Measurements from ENCODE around the gene TMEM184B.

The TMEM184B gene

DNA sequence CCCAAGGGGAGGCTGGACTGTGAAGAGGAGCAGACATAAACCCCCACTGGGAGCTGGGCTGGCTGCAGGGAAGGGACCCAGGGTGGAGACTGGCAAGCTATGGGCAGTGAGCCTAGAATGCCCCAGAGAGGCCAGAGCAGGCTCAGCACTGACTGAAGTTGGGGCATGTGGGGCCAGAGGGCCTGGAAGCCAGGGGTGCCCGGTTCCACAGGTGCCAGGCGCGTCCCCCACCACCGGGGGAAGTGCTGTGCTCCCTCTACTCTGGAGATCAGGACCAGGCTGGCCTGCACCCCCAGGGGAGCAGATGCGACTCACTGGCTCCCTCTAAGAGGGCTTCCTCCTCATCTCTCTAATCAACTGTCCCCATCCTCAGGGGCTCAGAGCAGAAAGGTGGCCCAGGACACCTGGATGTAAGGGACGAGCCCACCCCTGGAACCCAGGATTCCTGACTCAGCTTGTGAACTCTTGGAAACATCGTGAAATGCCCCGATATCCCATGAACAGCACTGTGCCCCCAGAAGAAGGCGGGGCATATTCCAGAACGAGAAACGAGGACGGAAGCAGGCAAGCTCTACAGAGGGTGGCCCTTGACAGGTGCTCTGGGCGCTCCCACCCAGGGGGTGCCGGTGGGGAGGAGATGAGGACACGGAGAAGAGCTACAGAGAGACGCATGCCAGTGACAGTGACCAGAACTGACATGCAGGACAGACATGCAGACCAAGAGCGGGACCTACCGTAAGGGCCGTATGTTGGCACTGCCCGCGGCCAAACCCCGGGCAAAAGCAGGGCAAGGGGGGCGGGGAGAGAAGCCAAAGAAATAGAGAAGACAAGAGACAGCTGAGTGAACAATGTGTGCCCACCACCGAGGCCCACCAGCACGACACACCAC, 50.7 kb downstream of the TMEM184B start:
- DNase-seq: no peak

- DNase-seq: no peak
Measured at GRCh38 chr22:38221407-38221806, 51.4 kb downstream of the TMEM184B start.

- DNase-seq: no peak
Measured at GRCh38 chr22:38220653-38221386, 52.0 kb downstream of the TMEM184B start.

DNA sequence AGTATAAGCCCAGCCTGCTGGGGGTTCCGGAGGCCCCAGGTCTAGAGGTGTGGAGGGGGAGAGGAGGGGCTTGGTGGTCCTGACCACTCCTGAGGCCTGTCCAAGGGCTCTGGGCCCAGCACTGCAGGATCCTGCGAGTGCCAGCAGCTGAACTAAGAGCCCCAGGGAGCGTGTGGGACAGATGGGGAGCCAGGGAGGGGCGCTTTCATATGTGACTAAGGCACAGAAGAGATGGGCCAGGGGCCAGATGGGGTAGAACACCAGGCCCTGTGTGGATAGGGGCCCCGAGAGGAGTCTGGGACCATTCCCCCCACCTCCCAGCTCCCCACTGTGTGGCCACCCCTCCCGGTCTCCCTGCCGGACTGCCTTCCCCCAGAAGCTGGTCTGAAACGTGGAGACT, 52.6 kb downstream of the TMEM184B start:
- DNase-seq: no peak

GRCh38 chr22:38219632-38220031, 53.2 kb downstream of the TMEM184B start:
- no peak for DNase-seq

GRCh38 chr22:38218661-38219622, 53.9 kb downstream of the TMEM184B start:
- peak; percentile 34 for DNase-seq

DNA sequence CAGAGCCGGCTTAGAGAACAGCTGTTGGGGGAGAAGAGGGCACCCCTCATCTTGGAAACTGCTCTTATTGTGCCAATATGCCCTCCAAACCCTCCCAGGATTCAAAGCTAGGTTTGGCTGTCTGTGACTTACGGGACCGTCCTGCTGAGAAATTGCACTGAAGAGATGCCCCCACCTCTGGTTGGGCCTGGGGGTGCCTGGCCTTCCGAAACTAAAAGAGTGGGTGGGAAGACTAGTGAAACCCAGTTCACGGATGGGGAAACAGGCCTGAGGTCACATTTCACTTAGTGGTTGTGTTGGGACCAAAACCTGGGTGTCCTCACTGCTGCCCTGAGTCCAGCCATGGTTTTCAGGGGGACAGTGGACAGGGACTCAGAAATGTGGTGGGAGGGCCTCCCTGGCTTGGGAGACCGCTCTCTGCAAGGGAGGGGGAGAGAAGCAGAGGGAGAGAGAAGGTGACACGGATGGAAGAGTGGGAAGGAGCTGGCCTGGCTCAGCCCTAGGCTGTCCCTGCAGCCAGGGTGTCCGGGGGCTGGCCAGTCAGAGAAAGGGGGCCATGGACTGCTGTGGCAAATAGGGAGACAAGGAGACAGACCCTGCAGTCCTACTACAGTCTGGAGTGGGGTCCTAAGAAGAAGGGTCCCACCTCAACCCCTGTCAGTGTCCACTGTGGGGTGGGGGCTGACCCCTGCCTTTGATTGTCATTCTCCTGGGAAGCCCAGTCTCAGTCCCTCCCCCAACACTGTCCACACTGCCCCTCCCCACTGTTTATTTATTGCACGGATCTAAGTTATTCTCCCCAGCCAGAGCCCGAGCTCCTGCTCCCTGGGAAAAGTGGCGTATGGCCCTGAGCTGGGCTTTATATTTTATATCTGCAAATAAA, 57.4 kb downstream of the TMEM184B start:
- DNase-seq: no peak

- peak; percentile 82 for DNase-seq
Measured at GRCh38 chr22:38214302-38215056, 58.3 kb downstream of the TMEM184B start.

DNA sequence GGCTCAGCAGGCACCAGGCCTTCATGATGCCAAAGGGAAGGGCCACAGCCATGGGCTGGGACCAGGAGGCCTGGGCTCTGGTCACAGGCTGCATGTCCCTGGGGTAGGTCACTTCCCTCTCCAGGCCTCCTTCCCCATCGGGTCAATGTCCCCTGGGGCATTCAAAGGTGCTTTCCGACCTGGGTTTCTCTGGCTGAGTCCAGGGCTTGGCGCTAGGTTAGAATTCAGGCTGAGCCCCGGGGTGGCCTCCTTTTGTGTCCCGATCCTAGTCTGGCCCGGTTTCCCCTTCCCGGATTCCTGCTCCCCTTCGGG, 58.9 kb downstream of the TMEM184B start:
- no peak for DNase-seq

DNA sequence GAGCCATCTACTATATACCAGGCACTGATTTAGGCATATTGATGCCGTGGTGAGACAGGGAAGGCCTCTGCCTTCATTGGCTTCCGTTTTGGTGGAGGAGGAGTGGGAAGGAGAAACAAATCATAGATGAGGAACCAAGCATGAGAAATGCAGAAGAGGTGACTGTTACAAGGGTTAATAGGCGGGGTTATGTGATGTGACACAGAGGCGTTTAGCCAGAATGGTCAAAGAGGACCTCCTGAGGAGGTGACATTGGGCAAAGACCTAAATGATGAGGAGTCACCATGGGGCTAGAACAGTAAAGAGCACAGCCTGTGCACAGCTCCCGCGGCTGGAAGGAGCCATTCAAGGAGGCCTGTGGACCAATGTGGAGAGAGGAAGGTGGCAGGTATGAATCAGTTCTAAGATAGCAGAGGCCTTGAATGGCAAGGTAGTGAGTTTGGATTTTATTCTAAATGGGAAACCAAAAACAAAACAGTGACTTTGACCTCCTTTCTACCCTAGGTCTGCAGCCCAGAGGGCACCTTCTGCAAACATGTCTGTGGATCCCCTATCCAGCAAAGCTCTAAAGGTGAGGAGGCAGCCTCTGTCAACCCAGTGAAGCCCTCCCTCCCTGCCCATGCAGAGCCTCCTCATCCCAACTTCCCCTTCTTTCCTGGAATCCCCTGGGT, 59.4 kb downstream of the TMEM184B start:
- no peak for DNase-seq

DNA sequence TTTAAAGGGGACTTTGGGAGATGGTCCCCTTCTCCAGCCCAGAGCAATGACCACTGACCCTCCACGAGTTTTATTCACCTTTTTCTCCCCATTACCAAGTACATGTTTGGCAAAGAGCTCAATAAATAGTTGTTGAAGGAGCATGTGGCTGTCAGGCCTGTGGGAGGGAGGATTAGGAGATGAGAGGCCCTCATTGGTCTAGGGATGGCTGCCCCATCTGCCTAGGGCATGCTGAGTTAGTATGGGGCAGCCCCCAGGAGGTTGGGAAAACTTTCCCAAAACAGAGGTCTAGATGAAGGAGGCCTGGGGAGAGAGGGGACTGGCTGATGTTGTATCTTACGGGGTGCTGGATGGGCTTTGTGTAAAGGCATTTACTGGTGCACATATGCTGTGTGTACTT, 60.4 kb downstream of the TMEM184B start:
- DNase-seq: no peak

DNA sequence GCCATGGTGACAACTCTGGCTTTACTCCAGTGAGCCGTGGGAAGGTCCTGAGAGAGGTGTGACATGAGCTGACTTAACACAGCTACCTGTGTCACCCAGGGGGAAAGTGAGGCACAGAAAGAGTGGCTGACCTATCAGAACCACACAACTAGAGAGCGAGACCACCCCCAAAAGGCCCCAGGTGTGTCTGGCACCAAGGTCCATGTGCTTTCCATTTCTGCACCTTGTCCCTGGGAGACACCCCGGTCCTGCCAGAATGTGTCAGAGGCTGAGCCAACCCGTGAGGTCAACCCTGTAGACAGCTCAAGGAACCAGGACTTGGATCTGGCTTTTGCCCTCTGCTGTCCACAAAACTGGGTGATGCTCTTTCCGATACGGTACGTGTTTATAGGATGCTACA, 61.3 kb downstream of the TMEM184B start:
- DNase-seq: no peak

DNA sequence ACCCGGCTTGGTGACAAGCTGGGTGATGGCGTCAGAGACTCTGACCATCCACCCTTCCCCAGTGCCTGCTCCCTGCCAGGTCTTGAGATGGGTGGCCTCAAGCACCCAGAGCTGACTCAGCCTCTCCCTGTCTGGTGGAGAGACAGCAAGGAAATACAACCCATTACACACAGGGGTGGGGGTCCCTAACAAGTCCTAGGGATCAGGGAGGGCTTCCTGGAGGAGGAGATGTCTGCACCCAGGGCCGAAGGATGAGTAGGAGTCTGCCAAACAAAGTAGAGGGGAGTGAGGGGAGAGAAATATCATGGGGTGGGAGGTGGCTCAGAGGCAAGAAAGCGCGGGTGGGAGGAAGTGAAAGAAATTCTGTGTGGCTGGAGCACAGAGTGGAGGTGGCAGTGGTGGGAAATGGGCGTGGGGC, 64.2 kb downstream of the TMEM184B start:
- no peak for DNase-seq

DNA sequence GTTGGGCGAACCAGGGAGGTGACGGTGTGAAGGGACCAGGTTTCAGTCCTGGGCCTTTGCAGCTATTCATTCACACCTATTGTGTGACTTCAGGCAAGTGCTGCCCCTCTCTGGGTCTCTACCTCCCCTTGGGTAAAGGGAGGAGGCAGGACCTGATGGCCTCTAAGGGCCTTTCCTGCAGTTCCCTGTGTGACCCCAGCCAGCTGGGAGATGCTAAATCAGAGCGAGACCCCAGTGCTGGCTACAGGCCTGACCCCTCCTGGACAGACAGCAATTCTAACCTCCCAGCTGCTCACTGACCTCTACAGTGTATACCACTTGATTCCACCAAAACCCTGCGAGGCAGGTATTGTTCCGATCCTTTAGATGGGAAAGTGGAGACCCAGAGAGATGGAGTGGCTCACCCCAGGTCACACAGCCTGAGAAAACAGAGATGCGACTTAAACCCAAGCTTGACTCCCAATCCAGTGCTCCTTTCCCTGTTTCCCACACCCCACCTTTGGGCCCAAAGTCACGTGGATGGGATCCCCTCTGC, 64.8 kb downstream of the TMEM184B start:
- no peak for DNase-seq

DNA sequence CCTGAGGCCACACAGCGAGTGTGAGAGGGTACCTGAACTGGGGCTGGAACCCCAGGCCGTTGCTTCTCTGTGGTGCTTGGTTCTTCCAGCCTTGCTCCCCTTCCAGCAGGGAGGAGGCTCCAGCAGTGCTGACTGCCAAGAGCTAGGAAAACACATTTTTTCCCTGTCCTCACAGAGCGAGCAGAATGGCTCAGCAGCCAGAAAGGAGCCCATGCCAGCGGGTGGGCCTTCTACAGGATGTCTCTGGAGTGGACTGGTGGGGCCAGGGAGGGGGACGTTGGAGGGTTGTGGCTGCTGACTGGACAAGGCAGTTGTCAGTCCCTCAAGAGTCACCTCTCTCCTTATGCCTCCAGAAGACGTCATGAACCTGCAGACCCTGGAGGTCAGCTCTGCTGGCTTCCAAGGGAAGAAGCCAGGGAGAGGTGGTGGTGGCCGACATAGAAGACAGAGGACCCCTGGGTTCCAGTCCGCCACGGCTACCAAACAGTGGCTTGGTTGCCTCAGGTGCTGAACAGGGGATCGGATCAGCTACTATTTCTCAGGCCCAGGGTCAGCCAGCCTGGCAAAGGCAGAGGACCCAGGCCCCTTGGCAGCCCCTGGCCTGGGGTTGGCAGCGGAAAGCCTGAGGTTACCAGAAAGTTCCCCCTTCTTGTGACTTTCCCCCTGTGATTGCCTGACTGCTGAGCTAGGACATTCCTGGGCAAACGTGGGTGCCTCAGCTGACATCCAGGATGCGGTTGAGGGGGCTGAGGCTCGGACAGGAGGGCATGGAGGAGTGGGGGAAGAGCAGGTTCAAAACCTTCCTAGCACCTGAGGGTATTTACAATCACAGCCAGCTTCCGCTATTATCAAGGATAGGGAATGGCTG, 67.3 kb downstream of the TMEM184B start:
- no peak for DNase-seq

DNA sequence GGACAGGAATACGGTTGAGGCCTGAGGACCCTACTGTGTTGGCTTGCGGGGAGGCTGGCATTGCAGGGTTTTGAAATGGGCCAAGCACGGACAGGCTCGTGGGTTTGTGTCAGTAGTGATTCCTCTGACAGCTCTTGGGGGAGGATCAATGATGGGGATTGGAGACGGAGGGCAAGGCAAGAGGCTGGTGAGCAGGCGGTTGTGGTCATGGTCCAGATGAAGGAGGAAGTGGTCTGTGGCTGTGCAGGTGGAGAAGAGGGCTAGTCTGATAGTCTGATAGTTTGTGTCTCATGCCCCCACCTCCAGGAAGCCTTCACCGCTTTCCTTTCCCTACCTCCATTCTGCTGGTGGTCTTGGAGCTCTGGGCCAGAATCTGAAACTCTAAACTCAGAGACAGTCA, 68.0 kb downstream of the TMEM184B start:
- DNase-seq: no peak

- DNase-seq: no peak
Measured at GRCh38 chr22:38203855-38204514, 68.8 kb downstream of the TMEM184B start.

DNA sequence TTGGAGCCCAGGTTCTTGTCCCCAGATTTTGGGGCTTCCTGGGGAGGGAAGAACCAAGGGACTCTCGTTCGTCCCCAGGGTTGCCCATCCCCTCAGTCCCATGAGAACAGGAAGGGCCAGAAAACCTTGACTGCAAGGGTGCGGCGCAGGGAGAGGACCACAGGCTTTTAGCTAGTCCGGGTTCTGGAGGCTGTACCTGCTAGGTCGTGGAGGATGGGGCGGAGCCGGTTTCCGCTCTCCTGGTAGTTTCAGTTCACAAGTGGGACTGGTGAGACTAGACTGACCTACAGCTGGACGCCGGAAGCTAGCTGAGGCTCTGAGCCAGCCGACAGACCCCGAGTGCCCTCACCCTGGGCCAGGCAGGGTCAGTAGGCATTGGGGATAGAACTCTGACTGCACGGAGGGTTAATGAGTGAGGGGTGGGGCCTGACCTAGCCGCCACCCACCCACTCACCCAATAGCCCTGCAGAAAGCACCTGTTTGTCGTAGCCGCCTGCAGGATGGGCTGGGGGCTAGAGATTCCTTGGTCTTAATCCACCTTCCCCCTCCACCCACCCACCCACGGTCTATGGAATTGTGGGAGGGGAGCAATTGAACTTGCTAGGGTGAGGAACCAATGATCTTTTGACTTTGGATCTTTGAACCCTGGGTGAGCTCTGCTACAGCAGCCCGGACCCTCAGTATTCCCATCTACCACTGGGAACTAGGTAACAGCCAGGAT, 69.6 kb downstream of the TMEM184B start:
- DNase-seq: peak; percentile 34
